Spleen (tissue), 11 donors: ENCODE measurements around the gene ADAMTSL1. TPM values are rescaled to one million over a fixed set of nuclear protein-coding genes. Genes with fewer than 3 reads are reported as not detected.

ENCODE experiments used
- DNase-seq: peaks from one replicate; pipeline ENCODE4 v3.0.0-alpha.2; 2020
- H3K27ac ChIP-seq, 8 donors: fragments of 200-600 bp; sonication (generic) in 7 of 8; 1 replicate in 4 of 8; 2 replicates in 4 of 8; pipeline versions ENCODE4 v1.5.0 to v1.8.0; 2016 to 2021; ENCODE audit warnings: inconsistent platforms in 4 of 8, mild to moderate bottlenecking in 4 of 8, moderate library complexity in 1 of 8
- H3K27me3 ChIP-seq, 7 donors: fragments of 200-600 bp; sonication (generic) in 6 of 7; replicated peaks in 1 of 7; 1 replicate in 4 of 7; 2 replicates in 3 of 7; pipeline versions ENCODE4 v1.5.0 to v1.8.0; 2016 to 2021; ENCODE audit warnings: inconsistent platforms in 3 of 7, mild to moderate bottlenecking in 1 of 7
- H3K36me3 ChIP-seq, 6 donors: fragments of 200-600 bp; sonication (generic) in 5 of 6; 1 replicate in 4 of 6; 2 replicates in 2 of 6; pipeline versions ENCODE4 v1.5.0 to v1.8.0; 2016 to 2021; ENCODE audit warnings: inconsistent platforms in 2 of 6
- H3K4me1 ChIP-seq, 6 donors: fragments of 200-600 bp; sonication (generic) in 5 of 6; 1 replicate in 3 of 6; 2 replicates in 3 of 6; pipeline versions ENCODE4 v1.5.0 to v1.8.0; 2016 to 2021; ENCODE audit warnings: inconsistent platforms in 3 of 6
- H3K4me3 ChIP-seq, 8 donors: fragments of 200-600 bp; sonication (generic) in 7 of 8; 1 replicate in 4 of 8; 2 replicates in 4 of 8; pipeline versions ENCODE4 v1.5.0 to v1.8.0; 2016 to 2021; ENCODE audit warnings: inconsistent platforms in 4 of 8, mild to moderate bottlenecking in 4 of 8, moderate library complexity in 2 of 8
- H3K9me3 ChIP-seq, 8 donors: fragments of 200-600 bp; sonication (generic) in 7 of 8; 1 replicate in 4 of 8; 2 replicates in 4 of 8; pipeline versions ENCODE4 v1.5.0 to v1.8.0; 2016 to 2021; ENCODE audit warnings: inconsistent platforms in 4 of 8
- POLR2A ChIP-seq, 3 donors: fragments of 450-650 bp; IDR thresholded peaks; one replicate each; pipeline ENCODE4 v1.5.1; 2017; ENCODE audit warnings: antibody characterized with exemption in 3 of 3, mild to moderate bottlenecking in 1 of 3
- POLR2AphosphoS5 ChIP-seq, 3 donors: sonication (generic); formaldehyde crosslinking; IDR thresholded peaks; one replicate each; pipeline ENCODE4 v1.5.1; 2017; ENCODE audit warnings: antibody characterized with exemption in 3 of 3
- WGBS, 5 donors: extraction: QIAGEN DNeasy Blood & Tissue Kit in 3 of 5; methylation state at CpG; one replicate each; pipeline versions ENCODE4 v1.1.5 to v1.1.7; 2013 to 2018; 5-methylcytosine and 5-hydroxymethylcytosine counted together
- intact Hi-C: fragments of 100-400 bp; cut with DNase I; formaldehyde crosslinking; loops from one replicate; pipeline ENCODE4 v1.15.0; 2023; ENCODE audit warnings: low total_unique reads
- polyA plus RNA-seq, 3 donors: library from polyadenylated mRNA; stranded (reverse); fragments of 200-250 nt; gene quantifications; one replicate each; pipeline ENCODE4 v1.2.1, GENCODE V29; 2013
- total RNA-seq, 7 donors: library from RNA; depleted of rRNA in 3 of 7; stranded (reverse); fragments of >200 nt in 3 of 7; fragmentation: NEBNext Ultra II Directional in 4 of 7; extraction: Animal tissue kit (Norgen Biotek cat#: 25700) in 4 of 7; gene quantifications; one replicate each; pipeline versions ENCODE4 v1.1.0 to v1.2.1, GENCODE V29; 2016 to 2021
- TF ChIP-seq, protein P1 (sequence below), 11 experiments: fragments of 200-600 bp in 7 of 11; fragments of 450-650 bp in 4 of 11; sonication (generic) in 4 of 11; IDR thresholded peaks in 8 of 11; conservative IDR thresholded peaks in 3 of 11; 1 replicate in 7 of 11; 2 replicates in 4 of 11; pipeline versions ENCODE4 v1.4.0 to v1.8.0; 2016 to 2021; ENCODE audit warnings: antibody characterized with exemption in 11 of 11, inconsistent platforms in 4 of 11, mild to moderate bottlenecking in 1 of 11
- donor health status: healthy with polysubstance abuse.
- donor health status: DM: no; HTN: no; CAD: no; lungs with moderate emphysema.
- donor health status: DM: no; HTN: no; CAD: no.
- donor health status: Bipolar disorder and iron deficiency.
- donor health status: healthy.
- donor health status: DM: no; HTN: no; CAD: no.
- donor health status: DM: yes; HTN: yes; CAD: no.

Gene ADAMTSL1
- total and polyA plus RNA-seq, 10 donors = 0.35 to 5.3 (median 2.2) TPM

DNA sequence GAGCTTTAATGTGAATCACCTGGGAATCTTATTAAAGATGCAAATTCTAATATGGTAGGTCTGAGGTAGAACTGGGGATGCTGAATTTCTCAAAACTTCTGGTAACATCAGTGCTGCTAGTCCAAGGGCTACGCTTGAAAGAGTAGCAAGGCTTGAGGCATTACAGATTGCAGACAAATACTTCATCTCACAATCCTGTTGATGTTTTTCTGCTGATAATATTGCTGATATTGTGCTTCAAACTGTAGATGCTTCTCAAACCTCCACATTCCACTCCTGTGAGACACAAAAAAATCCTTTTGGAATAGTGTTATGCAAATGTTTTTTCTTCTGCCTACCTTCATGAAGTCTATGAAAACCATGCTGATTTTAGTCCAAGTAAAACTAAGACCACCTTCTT, 419.5 kb downstream of the ADAMTSL1 start:
- WGBS, 5 donors = 42 to 100% (median 86%) methylated on average over 1 of the region's 1 CpG
- Histone ChIP-seq H3K9me3 (peaks cover 0 to 31% (median 23%) of the 10 kb centered on the region in 8 donors), H3K27me3 (no peaks in the 10 kb centered on the region), H3K36me3 (no peaks in the 10 kb centered on the region), H3K27ac (no peak overlapping the region), H3K4me1 (no peaks in the 10 kb centered on the region), H3K4me3 (no peak overlapping the region)
- DNase-seq = no peak
- TF ChIP-seq POLR2AphosphoS5 (IDR thresholded peaks at IDR 0.05) (no peak), POLR2A (IDR thresholded peaks at IDR 0.05) (no peak)
- TF ChIP-seq, protein P1, sequence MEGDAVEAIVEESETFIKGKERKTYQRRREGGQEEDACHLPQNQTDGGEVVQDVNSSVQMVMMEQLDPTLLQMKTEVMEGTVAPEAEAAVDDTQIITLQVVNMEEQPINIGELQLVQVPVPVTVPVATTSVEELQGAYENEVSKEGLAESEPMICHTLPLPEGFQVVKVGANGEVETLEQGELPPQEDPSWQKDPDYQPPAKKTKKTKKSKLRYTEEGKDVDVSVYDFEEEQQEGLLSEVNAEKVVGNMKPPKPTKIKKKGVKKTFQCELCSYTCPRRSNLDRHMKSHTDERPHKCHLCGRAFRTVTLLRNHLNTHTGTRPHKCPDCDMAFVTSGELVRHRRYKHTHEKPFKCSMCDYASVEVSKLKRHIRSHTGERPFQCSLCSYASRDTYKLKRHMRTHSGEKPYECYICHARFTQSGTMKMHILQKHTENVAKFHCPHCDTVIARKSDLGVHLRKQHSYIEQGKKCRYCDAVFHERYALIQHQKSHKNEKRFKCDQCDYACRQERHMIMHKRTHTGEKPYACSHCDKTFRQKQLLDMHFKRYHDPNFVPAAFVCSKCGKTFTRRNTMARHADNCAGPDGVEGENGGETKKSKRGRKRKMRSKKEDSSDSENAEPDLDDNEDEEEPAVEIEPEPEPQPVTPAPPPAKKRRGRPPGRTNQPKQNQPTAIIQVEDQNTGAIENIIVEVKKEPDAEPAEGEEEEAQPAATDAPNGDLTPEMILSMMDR (IDR thresholded peaks at IDR 0.05 in 8 of 11, conservative IDR thresholded peaks at IDR 0.05 in 3 of 11) = no peak
- intact Hi-C loops = no loop called here

DNA sequence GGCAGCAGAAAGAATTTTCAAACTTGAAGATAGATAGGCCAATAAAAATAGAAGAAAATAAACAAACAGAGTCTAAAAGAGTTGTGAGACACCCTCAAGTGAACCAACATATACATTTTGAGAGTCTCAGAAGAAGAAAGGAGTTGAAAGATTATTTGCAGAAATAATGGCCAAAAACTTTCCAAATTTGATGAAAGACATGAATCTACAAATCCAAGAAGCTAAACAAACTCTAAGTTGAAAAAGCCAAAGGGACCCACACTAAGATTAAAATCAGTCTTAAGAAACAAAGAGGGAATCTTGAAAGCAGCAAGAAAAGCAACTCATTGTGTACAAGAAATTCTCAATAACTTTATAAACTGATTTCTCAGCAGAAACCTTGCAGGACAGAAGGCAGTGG, 422.1 kb downstream of the ADAMTSL1 start:
- Histone ChIP-seq H3K4me1 (no peaks in the 10 kb centered on the region), H3K27ac (no peak overlapping the region), H3K27me3 (no peaks in the 10 kb centered on the region), H3K4me3 (no peak overlapping the region), H3K36me3 (no peaks in the 10 kb centered on the region), H3K9me3 (peaks cover 0 to 35% (median 26%) of the 10 kb centered on the region in 8 donors)
- TF ChIP-seq POLR2A (IDR thresholded peaks at IDR 0.05) (no peak), POLR2AphosphoS5 (IDR thresholded peaks at IDR 0.05) (no peak)
- TF ChIP-seq, protein P1 (IDR thresholded peaks at IDR 0.05 in 8 of 11, conservative IDR thresholded peaks at IDR 0.05 in 3 of 11) = no peak
- no peak for DNase-seq
- intact Hi-C loops = no loop called here

DNA sequence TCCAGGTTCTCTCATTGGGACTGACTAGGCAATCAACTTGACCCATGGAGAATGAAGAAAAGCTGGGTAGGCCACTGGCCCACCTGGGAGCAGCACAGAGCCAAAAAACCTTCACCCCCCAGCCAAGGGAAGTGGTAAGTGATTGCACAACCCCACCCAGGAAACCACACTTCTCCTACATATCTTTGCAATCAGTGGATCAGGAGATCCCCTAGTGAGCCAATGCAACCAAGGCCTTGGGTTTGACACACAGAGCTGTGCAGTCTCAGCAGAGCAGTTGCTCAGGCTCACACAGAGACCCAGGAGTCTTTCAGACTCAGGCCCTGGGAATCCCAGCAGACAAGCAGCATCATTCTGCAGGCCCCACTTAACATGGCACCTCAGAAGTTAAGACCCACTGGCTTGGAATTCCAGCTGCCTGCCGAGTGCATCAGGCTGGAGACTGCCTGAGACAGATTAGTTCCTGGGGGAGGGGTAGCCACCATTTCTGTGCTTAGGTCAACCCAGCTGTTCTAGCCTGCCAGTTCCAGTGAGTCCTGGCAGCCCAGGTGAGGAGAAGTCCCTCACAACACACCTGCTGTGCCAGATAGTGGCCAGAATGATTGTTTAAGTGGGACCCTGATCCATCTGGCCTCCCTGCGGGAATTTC, 422.7 kb downstream of the ADAMTSL1 start:
- no peaks in the 10 kb centered on the region for H3K27me3 ChIP-seq
- intact Hi-C loops = no loop called here
- no peak overlapping the region for H3K27ac ChIP-seq
- no peak overlapping the region for H3K4me3 ChIP-seq
- no peak for TF ChIP-seq POLR2AphosphoS5 (IDR thresholded peaks at IDR 0.05)
- no peak for TF ChIP-seq POLR2A (IDR thresholded peaks at IDR 0.05)
- TF ChIP-seq, protein P1 (IDR thresholded peaks at IDR 0.05 in 8 of 11, conservative IDR thresholded peaks at IDR 0.05 in 3 of 11) = no peak
- H3K9me3 ChIP-seq = peaks cover 0 to 42% (median 32%) of the 10 kb centered on the region in 8 donors
- H3K4me1 ChIP-seq = no peaks in the 10 kb centered on the region
- 90 to 100% (median 94%) methylated on average over 2 of the region's 2 CpGs for WGBS, 5 donors
- DNase-seq = no peak
- H3K36me3 ChIP-seq = no peaks in the 10 kb centered on the region

DNA sequence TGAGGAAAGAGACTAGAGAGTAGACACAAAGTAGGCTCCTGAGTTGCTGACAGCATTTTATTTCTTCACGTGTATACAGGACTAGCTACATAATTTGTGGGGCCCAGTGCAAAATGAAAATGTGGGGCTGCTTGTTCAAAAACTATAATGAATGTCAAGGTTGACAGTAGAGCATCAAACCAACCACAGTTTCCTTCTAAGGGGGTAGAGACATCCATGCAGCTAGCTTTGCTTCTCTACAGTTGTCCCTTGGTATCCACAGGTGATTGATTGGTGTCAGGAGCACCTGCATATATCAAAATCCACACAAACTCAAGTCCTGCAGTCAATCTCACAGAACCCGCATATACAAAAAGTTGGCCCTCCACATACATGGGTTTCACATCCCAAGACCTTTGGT, 429.5 kb downstream of the ADAMTSL1 start:
- Histone ChIP-seq H3K4me1 (no peaks in the 10 kb centered on the region), H3K9me3 (peaks cover 0 to 30% (median 25%) of the 10 kb centered on the region in 8 donors), H3K27ac (no peak overlapping the region), H3K27me3 (no peaks in the 10 kb centered on the region), H3K4me3 (no peak overlapping the region), H3K36me3 (no peaks in the 10 kb centered on the region)
- 84 to 92% (median 90%) methylated on average over 2 of the region's 2 CpGs for WGBS, 5 donors
- no peak for DNase-seq
- TF ChIP-seq POLR2AphosphoS5 (IDR thresholded peaks at IDR 0.05) = no peak
- TF ChIP-seq, protein P1 (IDR thresholded peaks at IDR 0.05 in 8 of 11, conservative IDR thresholded peaks at IDR 0.05 in 3 of 11) = no peak
- no peak for TF ChIP-seq POLR2A (IDR thresholded peaks at IDR 0.05)
- intact Hi-C loops = no loop called here
